HepG2 (cell line): ENCODE data around the gene CHMP6. TPM values are rescaled to one million over a fixed set of nuclear protein-coding genes. Genes with fewer than 3 reads are reported as not detected.
A peak's percentile ranks its signal among the peaks of the same experiment; 100 is the strongest.

Experiments
- ADNP ChIP-seq: sonication (generic); formaldehyde crosslinking; IDR thresholded peaks from 2 replicates; pipeline ENCODE4 v1.4.0; 2020; ENCODE audit warnings: missing genetic modification reagents
- CCDC6 ChIP-seq: sonication (generic); formaldehyde crosslinking; IDR thresholded peaks from 2 replicates; pipeline ENCODE4 v1.8.1; 2022; ENCODE audit warnings: mild to moderate bottlenecking, missing genetic modification reagents, moderate library complexity
- CHCHD3 ChIP-seq: sonication (generic); formaldehyde crosslinking; IDR thresholded peaks from 2 replicates; pipeline ENCODE4 v1.8.0; 2022; ENCODE audit warnings: mild to moderate bottlenecking, missing genetic modification reagents, moderate library complexity
- CSRNP2 ChIP-seq: sonication (generic); formaldehyde crosslinking; conservative IDR thresholded peaks from 2 replicates; pipeline ENCODE4 v1.8.0; 2022; ENCODE audit warnings: low read depth, missing genetic modification reagents
- DPF2 ChIP-seq: sonication (generic); formaldehyde crosslinking; IDR thresholded peaks from 2 replicates; pipeline ENCODE4 v1.4.0; 2020; ENCODE audit warnings: mild to moderate bottlenecking, low read depth, missing genetic modification reagents, borderline replicate concordance
- HIVEP1 ChIP-seq: sonication (generic); formaldehyde crosslinking; IDR thresholded peaks from 2 replicates; pipeline ENCODE4 v1.4.0; 2020; ENCODE audit warnings: mild to moderate bottlenecking, missing genetic modification reagents
- NFRKB ChIP-seq: fragments of 450-650 bp; IDR thresholded peaks from 2 replicates; pipeline ENCODE4 v1.6.1; 2017
- NKX3-1 ChIP-seq: sonication (generic); formaldehyde crosslinking; IDR thresholded peaks from 2 replicates; pipeline ENCODE4 v1.5.0; 2020; ENCODE audit warnings: missing genetic modification reagents
- SP5 ChIP-seq: IDR thresholded peaks from 2 replicates; pipeline ENCODE4 v1.6.1; 2016; ENCODE audit warnings: low read depth, borderline replicate concordance
- SRY ChIP-seq: sonication (generic); formaldehyde crosslinking; IDR thresholded peaks from 2 replicates; pipeline ENCODE4 v1.8.0; 2022; ENCODE audit warnings: mild to moderate bottlenecking, missing genetic modification reagents
- TCF7L2 ChIP-seq: IDR thresholded peaks from 2 replicates; pipeline ENCODE4 v1.6.1; 2011; ENCODE audit warnings: mild to moderate bottlenecking, low read depth, low read length, moderate library complexity
- THYN1 ChIP-seq: sonication (generic); formaldehyde crosslinking; IDR thresholded peaks from 2 replicates; pipeline ENCODE4 v1.8.1; 2023; ENCODE audit warnings: low read depth, mild to moderate bottlenecking, moderate library complexity, missing genetic modification reagents, borderline replicate concordance
- UBTF ChIP-seq: sonication (generic); formaldehyde crosslinking; IDR thresholded peaks from 2 replicates; pipeline ENCODE4 v1.4.0; 2020; ENCODE audit warnings: mild to moderate bottlenecking, missing genetic modification reagents
- ZFP36 ChIP-seq: fragments of 150-350 bp; IDR thresholded peaks from 2 replicates; pipeline ENCODE4 v1.6.1; 2018; ENCODE audit warnings: borderline replicate concordance, low read length, low read depth; ENCODE audit not compliant: partially characterized antibody
- ZFY ChIP-seq: sonication (generic); formaldehyde crosslinking; IDR thresholded peaks from 2 replicates; pipeline ENCODE4 v1.4.0; 2020; ENCODE audit warnings: missing genetic modification reagents
- ZMAT3 ChIP-seq: sonication (generic); formaldehyde crosslinking; conservative IDR thresholded peaks from 2 replicates; pipeline ENCODE4 v1.7.0; 2021; ENCODE audit warnings: missing genetic modification reagents
- ZNF275 ChIP-seq: sonication (generic); formaldehyde crosslinking; IDR thresholded peaks from 2 replicates; pipeline ENCODE4 v1.8.0; 2022; ENCODE audit warnings: missing genetic modification reagents, mild to moderate bottlenecking, inconsistent platforms, borderline replicate concordance
- ZNF501 ChIP-seq: sonication (generic); formaldehyde crosslinking; IDR thresholded peaks from 2 replicates; pipeline ENCODE4 v1.5.1; 2020; ENCODE audit warnings: mild to moderate bottlenecking, moderate library complexity, missing genetic modification reagents
- ZNF557 ChIP-seq: sonication (generic); formaldehyde crosslinking; IDR thresholded peaks from 2 replicates; pipeline ENCODE4 v1.4.0; 2020; ENCODE audit warnings: missing genetic modification reagents
- ZNF574 ChIP-seq: sonication (generic); formaldehyde crosslinking; IDR thresholded peaks from 2 replicates; pipeline ENCODE4 v1.4.0; 2020; ENCODE audit warnings: missing genetic modification reagents
- ZNF768 ChIP-seq: sonication (generic); formaldehyde crosslinking; IDR thresholded peaks from 2 replicates; pipeline ENCODE4 v1.4.0; 2020; ENCODE audit warnings: missing genetic modification reagents
- ZNF891 ChIP-seq: sonication (generic); formaldehyde crosslinking; IDR thresholded peaks from 2 replicates; pipeline ENCODE4 v1.5.0; 2020; ENCODE audit warnings: mild to moderate bottlenecking, missing genetic modification reagents
- polyA plus RNA-seq, 8 experiments: library from polyadenylated mRNA; depleted of rRNA in 3 of 8; stranded (reverse) in 7 of 8; unstranded in 1 of 8; fragments of >200 nt; fragmentation: Illumina TruSeq in 4 of 8; extraction: Trizol in 4 of 8; gene quantifications; 2 replicates each; pipeline versions ENCODE4 v1.2.1 to v1.2.3, GENCODE V29; 2011 to 2016; ENCODE audit warnings: low read depth in 4 of 8, missing spikeins in 1 of 8, mixed read lengths in 1 of 8; ENCODE audit not compliant: insufficient read depth in 1 of 8
- total RNA-seq, 5 experiments: library from RNA; depleted of rRNA; stranded (reverse); fragments of >200 nt; fragmentation: Illumina TruSeq; extraction: Trizol; gene quantifications; 2 replicates each; pipeline ENCODE4 v1.2.3, GENCODE V29; 2016; ENCODE audit warnings: low read depth in 1 of 5

Gene CHMP6
- total and polyA plus RNA-seq, 2 of the 13 experiments (the other 11 are each of a cell fraction or from before 2014, with no cell fraction given), result 11.1 to 24.2 TPM

GRCh38 chr17:80992077-80992947, 671 bp downstream of the CHMP6 start (continued):
- TF ChIP-seq UBTF (CRISPR knock-in tag) (peak; percentile 57; the same call in 1 of the 2 replicates), ZFY (CRISPR knock-in tag) (peak; percentile 60), SRY (CRISPR knock-in tag) (0 out of 2 replicates have a peak, but pooled peaks have one; percentile 5), ZFP36 (no peak), ADNP (CRISPR knock-in tag) (no peak), ZNF574 (CRISPR knock-in tag) (no peak), CSRNP2 (CRISPR knock-in tag) (no peak), SP5 (CRISPR knock-in tag) (no peak), CCDC6 (CRISPR knock-in tag) (no peak), NKX3-1 (CRISPR knock-in tag) (0 out of 2 replicates have a peak, but pooled peaks have one; percentile 15), DPF2 (no peak), ZNF501 (CRISPR knock-in tag) (peak; percentile 55), CHCHD3 (CRISPR knock-in tag) (0 out of 2 replicates have a peak, but pooled peaks have one; percentile 24), ZNF557 (CRISPR knock-in tag) (no peak), TCF7L2 (no peak), ZNF768 (CRISPR knock-in tag) (peak; percentile 20; the same call in 1 of the 2 replicates), ZMAT3 (CRISPR knock-in tag) (no peak), ZNF275 (CRISPR knock-in tag) (0 out of 2 replicates have a peak, but pooled peaks have one; percentile 3), THYN1 (CRISPR knock-in tag) (no peak), NFRKB (no peak), HIVEP1 (CRISPR knock-in tag) (no peak), ZNF891 (CRISPR knock-in tag) (0 out of 2 replicates have a peak, but pooled peaks have one; percentile 13)
